HUES48 (cell line): ENCODE measurements around the gene PDE6A.
"Not testable (repeated sequence)": the region's sequence is repeated elsewhere in the genome, so short reads cannot be mapped to it uniquely, and the experiment has no call there.

ENCODE experiments used
- H3K27ac ChIP-seq: one replicate; pipeline ENCODE4 v1.7.0; 2013; ENCODE audit warnings: low read depth, low read length, inconsistent platforms
- H3K27me3 ChIP-seq: 2 replicates; pipeline ENCODE4 v1.6.1; 2013; ENCODE audit warnings: mild to moderate bottlenecking, low read length; ENCODE audit not compliant: control insufficient read depth, insufficient read depth
- H3K36me3 ChIP-seq: 2 replicates; pipeline ENCODE4 v1.6.1; 2013; ENCODE audit warnings: low read length; ENCODE audit not compliant: control insufficient read depth, insufficient read depth
- H3K4me1 ChIP-seq: 2 replicates; pipeline ENCODE4 v1.6.1; 2013; ENCODE audit warnings: mild to moderate bottlenecking, low read length; ENCODE audit not compliant: control insufficient read depth, insufficient read depth
- H3K4me3 ChIP-seq: 2 replicates; pipeline ENCODE4 v1.5.1; 2013; ENCODE audit warnings: mild to moderate bottlenecking, low read depth, low read length
- H3K9ac ChIP-seq: 2 replicates; pipeline ENCODE4 v1.6.1; 2013; ENCODE audit warnings: mild to moderate bottlenecking, low read depth, low read length, moderate library complexity
- H3K9me3 ChIP-seq: 2 replicates; pipeline ENCODE4 v1.6.1; 2013; ENCODE audit warnings: low read length; ENCODE audit not compliant: control insufficient read depth, insufficient read depth

The PDE6A gene

GRCh38 chr5:149951138-149951749 is 6.7 kb upstream of the PDE6A start:
- Histone ChIP-seq H3K27me3 (no peaks in the 10 kb centered on the region), H3K27ac (no peak overlapping the region), H3K9ac (no peak overlapping the region), H3K9me3 (no peaks in the 10 kb centered on the region), H3K36me3 (no peaks in the 10 kb centered on the region), H3K4me3 (no peak overlapping the region), H3K4me1 (no peaks in the 10 kb centered on the region)

- Histone ChIP-seq H3K27me3 (no peaks in the 10 kb centered on the region), H3K9me3 (no peaks in the 10 kb centered on the region), H3K9ac (no peak overlapping the region), H3K4me3 (no peak overlapping the region), H3K27ac (no peak overlapping the region), H3K4me1 (no peaks in the 10 kb centered on the region), H3K36me3 (no peaks in the 10 kb centered on the region)
Observed at GRCh38 chr5:149948993-149949392, 4.4 kb upstream of the PDE6A start.

GRCh38 chr5:149946118-149946517 is 1.5 kb upstream of the PDE6A start:
- H3K27ac ChIP-seq, result no peak overlapping the region
- H3K4me3 ChIP-seq, result no peak overlapping the region
- no peaks in the 10 kb centered on the region for H3K36me3 ChIP-seq
- H3K9me3 ChIP-seq, result no peaks in the 10 kb centered on the region
- no peak overlapping the region for H3K9ac ChIP-seq
- H3K4me1 ChIP-seq, result no peaks in the 10 kb centered on the region
- no peaks in the 10 kb centered on the region for H3K27me3 ChIP-seq

- H3K27me3 ChIP-seq, H3K4me3 ChIP-seq, H3K9ac ChIP-seq, H3K27ac ChIP-seq, H3K9me3 ChIP-seq, H3K36me3 ChIP-seq, H3K4me1 ChIP-seq: not testable (repeated sequence)
Observed at GRCh38 chr5:149943177-149943949, 1.2 kb downstream of the PDE6A start.

GRCh38 chr5:149942741-149943169 is 1.8 kb downstream of the PDE6A start:
- H3K27me3 ChIP-seq, H3K9ac ChIP-seq, H3K4me1 ChIP-seq, H3K4me3 ChIP-seq, H3K9me3 ChIP-seq, H3K27ac ChIP-seq, H3K36me3 ChIP-seq: not testable (repeated sequence)

GRCh38 chr5:149942199-149942598 is 2.4 kb downstream of the PDE6A start:
- Histone ChIP-seq H3K9me3 (no peaks in the 10 kb centered on the region), H3K36me3 (no peaks in the 10 kb centered on the region), H3K27ac (no peak overlapping the region), H3K27me3 (no peaks in the 10 kb centered on the region), H3K4me3 (no peak overlapping the region), H3K4me1 (peaks cover 5% of the 10 kb centered on the region; the same call in 1 of the 2 replicates), H3K9ac (no peak overlapping the region)

GRCh38 chr5:149941795-149942194 is 2.8 kb downstream of the PDE6A start:
- Histone ChIP-seq H3K9ac (no peak overlapping the region), H3K36me3 (no peaks in the 10 kb centered on the region), H3K9me3 (no peaks in the 10 kb centered on the region), H3K27ac (no peak overlapping the region), H3K27me3 (no peaks in the 10 kb centered on the region), H3K4me3 (no peak overlapping the region), H3K4me1 (peaks cover 5% of the 10 kb centered on the region; the same call in 1 of the 2 replicates)

GRCh38 chr5:149940941-149941644 is 3.5 kb downstream of the PDE6A start:
- Histone ChIP-seq H3K9me3 (no peaks in the 10 kb centered on the region), H3K9ac (no peak overlapping the region), H3K27ac (no peak overlapping the region), H3K36me3 (no peaks in the 10 kb centered on the region), H3K4me3 (no peak overlapping the region), H3K27me3 (no peaks in the 10 kb centered on the region), H3K4me1 (peaks cover 5% of the 10 kb centered on the region; the same call in 1 of the 2 replicates)

- Histone ChIP-seq H3K9ac (no peak overlapping the region), H3K27ac (no peak overlapping the region)
Observed at GRCh38 chr5:149940077-149940574, 4.5 kb downstream of the PDE6A start.

GRCh38 chr5:149939546-149939945 is 5.0 kb downstream of the PDE6A start:
- no peak overlapping the region for H3K9ac ChIP-seq
- no peak overlapping the region for H3K4me3 ChIP-seq
- no peaks in the 10 kb centered on the region for H3K36me3 ChIP-seq
- H3K27ac ChIP-seq, result no peak overlapping the region
- no peaks in the 10 kb centered on the region for H3K27me3 ChIP-seq
- peaks cover 5% of the 10 kb centered on the region; the same call in 1 of the 2 replicates for H3K4me1 ChIP-seq
- no peaks in the 10 kb centered on the region for H3K9me3 ChIP-seq

More at GRCh38 chr5:149940077-149940574, 4.5 kb downstream of the PDE6A start:
- no peaks in the 10 kb centered on the region for H3K27me3 ChIP-seq
- H3K36me3 ChIP-seq, result no peaks in the 10 kb centered on the region
- peaks cover 5% of the 10 kb centered on the region; the same call in 1 of the 2 replicates for H3K4me1 ChIP-seq
- no peak overlapping the region for H3K4me3 ChIP-seq
- H3K9me3 ChIP-seq, result no peaks in the 10 kb centered on the region
